NCI-H226 (cell line): ENCODE measurements around the gene ZNF669.

Source experiments
- DNase-seq: peaks from one replicate; pipeline ENCODE4 v3.0.0-alpha.2; 2015

ZNF669 gene

DNA sequence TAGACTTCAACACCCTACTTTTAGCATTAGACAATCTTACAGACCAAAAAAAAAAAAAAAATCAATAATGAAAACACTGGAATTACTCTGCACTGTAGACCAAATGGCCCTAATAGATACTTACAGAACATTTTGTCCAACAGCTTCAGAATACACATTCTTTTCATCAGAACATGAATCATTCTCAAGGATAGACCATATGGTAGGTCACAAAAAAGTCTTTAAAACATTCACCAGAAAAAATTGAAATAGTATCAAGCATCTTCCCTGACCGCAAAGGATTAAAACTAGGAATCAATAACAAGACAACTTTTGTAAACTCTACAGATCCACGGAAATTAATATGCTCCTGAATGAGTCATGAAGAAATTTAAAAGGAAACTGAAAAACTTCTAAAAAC lies 48.1 kb downstream of the ZNF669 start:
- DNase-seq = no peak

DNA sequence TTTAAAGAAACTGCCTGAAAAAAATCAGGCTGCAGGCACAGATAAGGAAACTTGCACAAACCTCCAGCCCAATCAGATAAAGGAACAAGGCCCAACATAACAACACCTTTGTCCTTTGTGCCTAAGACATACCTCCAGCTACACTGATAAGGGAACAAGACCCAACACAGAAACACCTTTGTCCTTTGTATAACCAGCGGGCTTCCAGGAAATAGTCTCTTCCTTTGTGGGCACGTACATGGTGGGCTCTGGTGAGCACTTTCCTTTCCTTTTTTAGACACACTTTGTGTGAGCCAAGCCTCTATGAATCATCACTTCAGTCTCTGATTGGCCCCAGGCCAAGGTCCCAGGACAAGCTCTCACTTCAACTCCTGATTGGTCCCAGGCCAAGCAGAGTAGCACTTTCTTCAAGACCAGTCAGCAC lies 49.2 kb downstream of the ZNF669 start:
- DNase-seq = peak; percentile 19
